Small intestine (tissue), 7 donors: ENCODE measurements around the gene CKB. TPM values are rescaled to one million over a fixed set of nuclear protein-coding genes. Genes with fewer than 3 reads are reported as not detected.

ENCODE experiments used
- DNase-seq, 2 donors: peaks; one replicate each; pipeline versions ENCODE4 v3.0.0 to v3.0.0-alpha.2; 2013
- FAIRE-seq: peaks from 2 replicates; lab custom pipeline; 2012; peaks lifted over from hg19 to GRCh38; lab: Jason Lieb, UNC
- H3K27ac ChIP-seq, 3 donors: one replicate each; pipeline ENCODE4 v1.5.1; 2013; ENCODE audit warnings: low read length in 2 of 3, mild to moderate bottlenecking in 2 of 3, control low read depth in 1 of 3, inconsistent platforms in 1 of 3, low read depth in 1 of 3, moderate library complexity in 1 of 3
- H3K27me3 ChIP-seq, 3 donors: one replicate each; pipeline ENCODE4 v1.6.1; 2013; ENCODE audit warnings: low read length in 3 of 3, inconsistent platforms in 1 of 3; ENCODE audit not compliant: control insufficient read depth in 3 of 3, insufficient read depth in 3 of 3
- H3K36me3 ChIP-seq, 3 donors: one replicate each; pipeline ENCODE4 v1.6.1; 2013; ENCODE audit warnings: low read length in 3 of 3, inconsistent platforms in 1 of 3, low read depth in 1 of 3, mild to moderate bottlenecking in 1 of 3, moderate library complexity in 1 of 3; ENCODE audit not compliant: control insufficient read depth in 3 of 3, insufficient read depth in 2 of 3
- H3K4me1 ChIP-seq, 3 donors: one replicate each; pipeline ENCODE4 v1.6.1; 2013; ENCODE audit warnings: low read length in 2 of 3, inconsistent platforms in 1 of 3, low read depth in 1 of 3, mild to moderate bottlenecking in 1 of 3, moderate library complexity in 1 of 3; ENCODE audit not compliant: control insufficient read depth in 3 of 3, insufficient read depth in 2 of 3
- H3K4me3 ChIP-seq, 3 donors: one replicate each; pipeline ENCODE4 v1.5.1; 2013; ENCODE audit warnings: low read length in 3 of 3, control low read depth in 1 of 3, inconsistent platforms in 1 of 3, low read depth in 1 of 3, mild to moderate bottlenecking in 1 of 3, moderate library complexity in 1 of 3
- H3K9me3 ChIP-seq, 2 donors: one replicate each; pipeline ENCODE4 v1.6.1; 2013; ENCODE audit warnings: low read depth in 1 of 2, low read length in 1 of 2; ENCODE audit not compliant: control insufficient read depth in 2 of 2, insufficient read depth in 1 of 2
- WGBS, 3 donors: extraction: QIAGEN DNeasy Blood & Tissue Kit; methylation state at CpG; one replicate each; pipeline ENCODE4 v1.1.7; 2013; 5-methylcytosine and 5-hydroxymethylcytosine counted together
- polyA plus RNA-seq, 4 donors: library from polyadenylated mRNA; stranded (reverse) in 3 of 4; unstranded in 1 of 4; fragments of 200-250 nt in 3 of 4; fragments of 120-200 nt in 1 of 4; gene quantifications; one replicate each; pipeline versions ENCODE4 v1.2.1 to v1.2.3, GENCODE V29; 2013
- donor health status: healthy with polysubstance abuse.
- donor health status: control.
- donor health status: control.
- donor health status: Bipolar disorder and iron deficiency.
- donor health status: healthy.

CKB gene
- polyA plus RNA-seq, 4 donors, result 36.7 to 315 (median 72.7) TPM

DNA sequence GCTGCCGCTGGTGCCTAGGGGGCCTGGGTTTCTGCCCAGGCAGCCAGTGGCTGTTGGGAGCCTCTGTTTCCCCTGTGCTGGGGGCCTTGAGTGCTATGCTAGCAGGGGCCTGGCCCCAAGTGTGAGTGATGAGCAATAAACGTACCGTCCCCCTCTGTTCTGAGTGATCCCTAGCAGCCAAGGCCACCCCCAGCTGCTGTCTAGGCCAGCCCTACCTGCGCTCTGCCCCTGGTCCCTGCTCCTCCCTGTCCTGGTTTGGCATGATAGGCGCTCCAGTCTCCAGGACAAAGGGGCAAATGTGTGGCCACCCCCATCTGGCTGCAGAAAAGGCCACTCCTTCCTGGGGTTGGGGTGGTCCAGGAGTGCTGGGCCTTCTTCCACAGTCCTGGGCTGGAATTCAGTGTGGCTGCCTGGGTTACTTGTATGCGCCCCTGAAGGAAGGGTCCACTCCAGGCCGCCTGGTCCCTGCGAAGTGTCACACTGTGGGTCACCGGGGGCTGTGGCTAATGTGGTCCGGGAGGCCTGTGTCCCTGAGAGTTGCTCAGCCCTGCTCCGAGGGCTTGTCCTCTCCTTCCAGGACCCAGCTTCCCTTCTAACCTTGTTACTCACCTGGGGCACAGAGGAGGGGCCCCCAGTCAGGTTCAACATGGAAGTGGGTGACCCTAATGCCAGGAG lies 13.4 kb upstream of the CKB start:
- no peak overlapping the region for H3K4me3 ChIP-seq
- no peak overlapping the region for H3K27ac ChIP-seq
- no peaks in the 10 kb centered on the region for H3K27me3 ChIP-seq
- FAIRE-seq (no peak), DNase-seq (no peak)
- peaks cover 0 to 40% (median 0%) of the 10 kb centered on the region in 3 donors for H3K4me1 ChIP-seq
- whole genome bisulfite sequencing, 3 donors, result 82 to 90% (median 88%) methylated on average over 11 of the region's 11 CpGs
- no peaks in the 10 kb centered on the region for H3K9me3 ChIP-seq
- H3K36me3 ChIP-seq, result peaks cover 0 to 66% (median 0%) of the 10 kb centered on the region in 3 donors

GRCh38 chr14:103535081-103535890 lies 12.7 kb upstream of the CKB start:
- no peak for DNase-seq
- no peak for FAIRE-seq
- Histone ChIP-seq H3K9me3 (no peaks in the 10 kb centered on the region), H3K27ac (peak overlapping the region in 1 of 3 donors; percentile 33), H3K4me1 (peaks cover 0 to 41% (median 0%) of the 10 kb centered on the region in 3 donors), H3K4me3 (no peak overlapping the region), H3K36me3 (peaks cover 0 to 74% (median 0%) of the 10 kb centered on the region in 3 donors), H3K27me3 (no peaks in the 10 kb centered on the region)
- WGBS, 3 donors, result 79 to 91% (median 90%) methylated on average over 19 to 21 of the region's 21 CpGs

- DNase-seq (no peak), FAIRE-seq (no peak)
- no peak overlapping the region for H3K4me3 ChIP-seq
- peaks cover 0 to 79% (median 0%) of the 10 kb centered on the region in 3 donors for H3K36me3 ChIP-seq
- peaks cover 0 to 43% (median 0%) of the 10 kb centered on the region in 3 donors for H3K4me1 ChIP-seq
- H3K9me3 ChIP-seq, result no peaks in the 10 kb centered on the region
- peak overlapping the region in 2 of 3 donors; percentile 8 to 62 for H3K27ac ChIP-seq
- WGBS, 3 donors, result 85 to 92% (median 88%) methylated on average over 21 to 22 of the region's 22 CpGs
- H3K27me3 ChIP-seq, result no peaks in the 10 kb centered on the region
Measured at GRCh38 chr14:103534576-103535061, 12.0 kb upstream of the CKB start.

GRCh38 chr14:103533999-103534575 lies 11.5 kb upstream of the CKB start:
- no peak overlapping the region for H3K4me3 ChIP-seq
- no peak for FAIRE-seq
- H3K27ac ChIP-seq, result peak overlapping the region in 1 of 3 donors; percentile 62
- DNase-seq, result no peak
- peaks cover 0 to 46% (median 0%) of the 10 kb centered on the region in 3 donors for H3K4me1 ChIP-seq
- H3K9me3 ChIP-seq, result no peaks in the 10 kb centered on the region
- H3K36me3 ChIP-seq, result peaks cover 0 to 79% (median 0%) of the 10 kb centered on the region in 3 donors
- H3K27me3 ChIP-seq, result no peaks in the 10 kb centered on the region
- WGBS, 3 donors, result 85 to 89% (median 89%) methylated on average over 18 to 25 of the region's 25 CpGs

GRCh38 chr14:103533137-103533998 lies 10.7 kb upstream of the CKB start:
- Histone ChIP-seq H3K4me3 (no peak overlapping the region), H3K27ac (peak overlapping the region in 1 of 3 donors; percentile 62), H3K36me3 (peaks cover 0 to 79% (median 0%) of the 10 kb centered on the region in 3 donors), H3K27me3 (no peaks in the 10 kb centered on the region), H3K9me3 (no peaks in the 10 kb centered on the region), H3K4me1 (peaks cover 0 to 49% (median 0%) of the 10 kb centered on the region in 3 donors)
- WGBS, 3 donors, result 77 to 79% (median 78%) methylated on average over 20 to 23 of the region's 23 CpGs
- no peak for FAIRE-seq
- DNase-seq, result no peak

GRCh38 chr14:103532216-103533136 lies 9.8 kb upstream of the CKB start:
- no peak for DNase-seq
- Histone ChIP-seq H3K36me3 (peaks cover 0 to 74% (median 0%) of the 10 kb centered on the region in 3 donors), H3K27me3 (no peaks in the 10 kb centered on the region), H3K9me3 (no peaks in the 10 kb centered on the region), H3K4me1 (peaks cover 0 to 58% (median 0%) of the 10 kb centered on the region in 3 donors), H3K4me3 (no peak overlapping the region), H3K27ac (peak overlapping the region in 1 of 3 donors; percentile 62)
- 71 to 80% (median 79%) methylated on average over 31 to 32 of the region's 32 CpGs for WGBS, 3 donors
- no peak for FAIRE-seq
